ENCODE results near the gene KCNJ12. TPM values are rescaled to one million over a fixed set of nuclear protein-coding genes. Genes with fewer than 3 reads are reported as not detected.
A peak's percentile ranks its signal among the peaks of the same experiment; 100 is the strongest.

The KCNJ12 gene
- total RNA-seq, 1 experiment from 2014 or later, result not detected

DNA sequence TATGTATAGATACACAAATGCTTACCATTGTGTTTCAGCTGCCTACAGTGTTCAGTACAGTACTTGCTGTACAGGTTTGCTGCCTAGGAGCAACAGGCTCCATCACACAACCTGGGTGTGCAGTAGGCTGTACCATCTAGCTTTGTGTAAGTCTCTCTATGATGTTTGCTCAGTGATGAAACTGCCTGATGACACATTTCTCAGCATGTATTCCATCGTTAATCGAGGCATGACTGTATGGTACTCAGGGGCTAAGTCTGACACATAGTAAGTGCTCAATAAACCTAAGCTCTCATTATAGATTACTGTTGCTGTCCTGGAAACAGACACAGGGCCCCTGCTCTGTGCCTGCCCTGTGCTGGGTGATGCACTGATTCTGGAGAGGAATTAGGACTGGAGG, 18.1 kb downstream of the KCNJ12 start:
- Mint-ChIP-seq H3K36me3 (ENCODE audit: insufficient read depth, unreplicated experiment) (peaks cover 6% of the 10 kb centered on the region), H3K4me3 (ENCODE audit: unreplicated experiment) (no peak overlapping the region), H3K4me1 (ENCODE audit: insufficient read depth, unreplicated experiment) (no peaks in the 10 kb centered on the region), H3K9me3 (ENCODE audit: unreplicated experiment) (no peaks in the 10 kb centered on the region), H3K27me3 (ENCODE audit: insufficient read depth, unreplicated experiment) (peaks cover 18% of the 10 kb centered on the region), H3K27ac (ENCODE audit: low read depth, unreplicated experiment) (no peak overlapping the region)
- ChIA-PET POLR2A (no interaction called here), CTCF (interaction anchor here (0.6 kb wide), 1 partner anchor 22 kb away, joined by 4 read pairs; no protein-coding TSS in a partner anchor)
- TF ChIP-seq CTCF (IDR thresholded peaks at IDR 0.05; ENCODE audit: unreplicated experiment), result no peak
- BruUV-seq (replicated peaks), result no TSS peak
- DNase-seq (ENCODE audit: unreplicated experiment), result peak; percentile 41
- intact Hi-C loops (cut with micrococcal nuclease), result no loop called here

DNA sequence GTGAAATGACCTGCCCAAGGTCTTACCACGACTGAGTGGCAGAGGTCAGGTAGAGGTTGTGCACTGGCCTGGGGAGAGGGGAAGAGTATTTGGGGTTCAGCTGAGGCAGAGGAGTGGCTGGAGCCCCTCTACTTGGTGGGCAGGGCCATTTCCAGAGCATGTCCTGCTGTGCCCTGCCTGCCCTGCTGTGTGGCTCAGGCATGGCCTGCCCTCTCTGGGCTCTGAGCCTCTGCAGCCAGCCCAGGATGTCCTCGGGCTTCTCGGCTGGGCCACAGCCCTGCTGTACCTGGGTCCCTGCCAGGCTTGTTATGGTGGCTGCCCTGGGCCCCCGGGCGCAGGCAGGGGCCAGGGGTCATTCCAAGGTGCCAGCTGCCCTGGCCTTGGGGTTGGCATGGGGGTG, 19.6 kb downstream of the KCNJ12 start:
- BruUV-seq (replicated peaks), result no TSS peak
- intact Hi-C loops (cut with micrococcal nuclease), result no loop called here
- CTCF ChIA-PET, result interaction anchor here (0.7 kb wide), 1 partner anchor 116 kb away, joined by 3 read pairs; no protein-coding TSS in a partner anchor
- peaks cover 12% of the 10 kb centered on the region for H3K27me3 Mint-ChIP-seq (ENCODE audit: insufficient read depth, unreplicated experiment)
- no peak for TF ChIP-seq CTCF (IDR thresholded peaks at IDR 0.05; ENCODE audit: unreplicated experiment)
- H3K4me1 Mint-ChIP-seq (ENCODE audit: insufficient read depth, unreplicated experiment), result no peaks in the 10 kb centered on the region
- H3K9me3 Mint-ChIP-seq (ENCODE audit: unreplicated experiment), result no peaks in the 10 kb centered on the region
- no peak overlapping the region for H3K4me3 Mint-ChIP-seq (ENCODE audit: unreplicated experiment)
- no peak overlapping the region for H3K27ac Mint-ChIP-seq (ENCODE audit: low read depth, unreplicated experiment)
- POLR2A ChIA-PET, result no interaction called here
- no peak for DNase-seq (ENCODE audit: unreplicated experiment)
- H3K36me3 Mint-ChIP-seq (ENCODE audit: insufficient read depth, unreplicated experiment), result peaks cover 6% of the 10 kb centered on the region

GRCh38 chr17:21396237-21396636, 20.1 kb downstream of the KCNJ12 start:
- no peak for DNase-seq (ENCODE audit: unreplicated experiment)
- TF ChIP-seq CTCF (IDR thresholded peaks at IDR 0.05; ENCODE audit: unreplicated experiment), result no peak
- intact Hi-C loops (cut with micrococcal nuclease), result no loop called here
- H3K9me3 Mint-ChIP-seq (ENCODE audit: unreplicated experiment), result no peaks in the 10 kb centered on the region
- H3K27ac Mint-ChIP-seq (ENCODE audit: low read depth, unreplicated experiment), result no peak overlapping the region
- no TSS peak for BruUV-seq (replicated peaks)
- H3K27me3 Mint-ChIP-seq (ENCODE audit: insufficient read depth, unreplicated experiment), result peaks cover 8% of the 10 kb centered on the region
- H3K36me3 Mint-ChIP-seq (ENCODE audit: insufficient read depth, unreplicated experiment), result peaks cover 6% of the 10 kb centered on the region
- ChIA-PET CTCF (no interaction called here), POLR2A (no interaction called here)
- H3K4me3 Mint-ChIP-seq (ENCODE audit: unreplicated experiment), result no peak overlapping the region
- peaks cover 2% of the 10 kb centered on the region for H3K4me1 Mint-ChIP-seq (ENCODE audit: insufficient read depth, unreplicated experiment)

- no peaks in the 10 kb centered on the region for H3K9me3 Mint-ChIP-seq (ENCODE audit: unreplicated experiment)
- TF ChIP-seq CTCF (IDR thresholded peaks at IDR 0.05; ENCODE audit: unreplicated experiment), result no peak
- peaks cover 4% of the 10 kb centered on the region for H3K36me3 Mint-ChIP-seq (ENCODE audit: insufficient read depth, unreplicated experiment)
- POLR2A ChIA-PET, result no interaction called here
- no TSS peak for BruUV-seq (replicated peaks)
- H3K27me3 Mint-ChIP-seq (ENCODE audit: insufficient read depth, unreplicated experiment), result no peaks in the 10 kb centered on the region
- CTCF ChIA-PET, result interaction anchor here (0.6 kb wide), 1 partner anchor 71 kb away, joined by 3 read pairs; no protein-coding TSS in a partner anchor
- intact Hi-C loops (cut with micrococcal nuclease), result no loop called here
- no peak for DNase-seq (ENCODE audit: unreplicated experiment)
- no peak overlapping the region for H3K27ac Mint-ChIP-seq (ENCODE audit: low read depth, unreplicated experiment)
- no peak overlapping the region for H3K4me3 Mint-ChIP-seq (ENCODE audit: unreplicated experiment)
- peaks cover 13% of the 10 kb centered on the region for H3K4me1 Mint-ChIP-seq (ENCODE audit: insufficient read depth, unreplicated experiment)
Measured at GRCh38 chr17:21397341-21398190, 21.4 kb downstream of the KCNJ12 start.

Data from MCF 10A (cell line).